HUDEP-2 (cell line): ENCODE measurements around the gene MELK.
A peak's percentile ranks its signal among the peaks of the same experiment; 100 is the strongest.

Experiments used
- DNase-seq, 76 experiments: peaks; one replicate each; lab custom pipeline; 2025; ENCODE audit not compliant: unreplicated experiment in 76 of 76; lab: John Stamatoyannopoulos, UW

MELK gene

GRCh38 chr9:36664806-36665205 is 92.1 kb downstream of the MELK start:
- DNase-seq = no peak

GRCh38 chr9:36665387-36665786 is 92.7 kb downstream of the MELK start:
- no peak for DNase-seq

- peak in 70 of 76 experiments; percentile 4 to 88 (median 56) for DNase-seq
Observed at GRCh38 chr9:36665921-36666431, 93.3 kb downstream of the MELK start.

- DNase-seq = no peak
Observed at GRCh38 chr9:36671561-36671960, 98.9 kb downstream of the MELK start.

- no peak for DNase-seq
Observed at GRCh38 chr9:36676091-36676490, 103.4 kb downstream of the MELK start.

- DNase-seq = no peak
Observed at GRCh38 chr9:36676778-36677485, 104.2 kb downstream of the MELK start.

GRCh38 chr9:36677611-36678010 is 104.9 kb downstream of the MELK start:
- no peak for DNase-seq

- no peak for DNase-seq
Observed at GRCh38 chr9:36679710-36680109, 107.0 kb downstream of the MELK start.

- no peak for DNase-seq
Observed at GRCh38 chr9:36686471-36686870, 113.8 kb downstream of the MELK start.

- DNase-seq = no peak
Observed at GRCh38 chr9:36690412-36691168, 117.9 kb downstream of the MELK start.

GRCh38 chr9:36691671-36692070 is 119.0 kb downstream of the MELK start:
- no peak for DNase-seq

- DNase-seq = no peak
Observed at GRCh38 chr9:36698984-36699383, 126.3 kb downstream of the MELK start.

GRCh38 chr9:36704148-36704547 is 131.5 kb downstream of the MELK start:
- DNase-seq = no peak

GRCh38 chr9:36713515-36714490 is 141.1 kb downstream of the MELK start:
- DNase-seq = no peak

GRCh38 chr9:36716496-36716895 is 143.8 kb downstream of the MELK start:
- DNase-seq = no peak

GRCh38 chr9:36717276-36717675 is 144.6 kb downstream of the MELK start:
- DNase-seq = no peak

GRCh38 chr9:36718612-36719011 is 145.9 kb downstream of the MELK start:
- no peak for DNase-seq

- no peak for DNase-seq
Observed at GRCh38 chr9:36720043-36720442, 147.3 kb downstream of the MELK start.

GRCh38 chr9:36721846-36722588 is 149.3 kb downstream of the MELK start:
- DNase-seq = no peak

GRCh38 chr9:36725777-36726356 is 153.2 kb downstream of the MELK start:
- DNase-seq = no peak
